HUES6 (cell line): ENCODE results near the gene GYPC.

Source experiments
- H3K27ac ChIP-seq: 2 replicates; pipeline ENCODE4 v1.7.0; 2013; ENCODE audit warnings: low read depth, mild to moderate bottlenecking, low read length, inconsistent platforms
- H3K27me3 ChIP-seq: 2 replicates; pipeline ENCODE4 v1.6.1; 2013; ENCODE audit warnings: low read length; ENCODE audit not compliant: control insufficient read depth, insufficient read depth
- H3K36me3 ChIP-seq: 2 replicates; pipeline ENCODE4 v1.6.1; 2013; ENCODE audit warnings: low read length; ENCODE audit not compliant: control insufficient read depth, insufficient read depth
- H3K4me1 ChIP-seq: 2 replicates; pipeline ENCODE4 v1.6.1; 2013; ENCODE audit warnings: low read length; ENCODE audit not compliant: control insufficient read depth, insufficient read depth
- H3K4me3 ChIP-seq: 2 replicates; pipeline ENCODE4 v1.5.1; 2013; ENCODE audit warnings: low read depth, low read length
- H3K9ac ChIP-seq: one replicate; pipeline ENCODE4 v1.6.1; 2013; ENCODE audit warnings: mild to moderate bottlenecking, low read length
- H3K9me3 ChIP-seq: 2 replicates; pipeline ENCODE4 v1.6.1; 2013; ENCODE audit warnings: low read depth, low read length; ENCODE audit not compliant: control insufficient read depth, insufficient read depth

GYPC gene

DNA sequence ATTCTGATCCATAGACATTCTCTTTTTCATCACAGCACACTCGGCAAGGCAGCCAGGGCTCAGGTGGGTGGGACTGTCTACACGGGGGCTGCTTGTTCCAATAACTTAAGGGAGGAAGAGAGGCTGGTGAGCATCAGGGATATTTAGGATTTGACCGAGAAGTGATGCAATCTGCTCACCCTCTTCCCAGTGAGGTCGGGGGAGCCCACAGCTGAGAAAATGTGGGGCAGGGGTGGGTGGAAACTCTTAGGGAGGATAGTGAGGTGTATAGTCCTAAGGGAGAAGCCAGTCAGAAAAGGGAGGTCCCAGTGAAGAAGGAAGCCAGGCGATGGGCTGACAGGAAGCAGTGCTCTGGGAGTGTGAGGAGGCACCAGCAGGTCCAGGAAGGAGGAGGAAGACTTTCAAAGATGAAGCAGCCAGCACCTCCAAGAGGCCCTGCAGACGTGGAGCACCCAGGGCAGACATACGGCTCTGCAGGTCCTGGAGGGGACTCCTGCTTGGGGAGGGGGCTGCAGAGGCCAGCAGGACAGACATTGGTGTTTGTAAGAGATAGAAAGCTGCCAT is 76.8 kb downstream of the GYPC start:
- Histone ChIP-seq H3K9ac (no peak overlapping the region), H3K27me3 (no peaks in the 10 kb centered on the region)

DNA sequence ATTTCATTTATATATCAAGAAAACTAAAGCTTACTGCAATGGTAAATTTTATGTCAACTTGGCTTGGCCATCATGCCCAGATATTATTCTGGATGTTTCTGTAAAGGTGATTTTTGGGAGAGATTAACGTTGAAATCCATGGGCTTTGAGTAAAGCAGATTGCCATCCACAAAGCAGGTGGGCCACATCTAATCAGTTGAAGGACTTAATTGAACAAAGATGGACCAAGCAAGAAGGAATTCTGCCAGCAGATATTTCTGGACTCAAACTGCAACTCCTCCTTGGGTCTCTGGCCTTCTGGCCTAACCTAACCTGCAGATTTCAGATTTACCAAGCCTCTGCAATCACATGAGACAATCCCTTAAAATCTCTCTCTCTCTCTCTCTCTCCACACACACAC is 77.8 kb downstream of the GYPC start:
- Histone ChIP-seq H3K9me3 (no peaks in the 10 kb centered on the region), H3K27ac (no peak overlapping the region), H3K9ac (no peak overlapping the region), H3K27me3 (no peaks in the 10 kb centered on the region), H3K4me3 (no peak overlapping the region), H3K36me3 (no peaks in the 10 kb centered on the region), H3K4me1 (no peaks in the 10 kb centered on the region)

More for the DNA sequence above, 76.8 kb downstream of the GYPC start:
- Histone ChIP-seq H3K27ac (no peak overlapping the region), H3K36me3 (no peaks in the 10 kb centered on the region), H3K4me3 (no peak overlapping the region), H3K9me3 (no peaks in the 10 kb centered on the region), H3K4me1 (no peaks in the 10 kb centered on the region)

DNA sequence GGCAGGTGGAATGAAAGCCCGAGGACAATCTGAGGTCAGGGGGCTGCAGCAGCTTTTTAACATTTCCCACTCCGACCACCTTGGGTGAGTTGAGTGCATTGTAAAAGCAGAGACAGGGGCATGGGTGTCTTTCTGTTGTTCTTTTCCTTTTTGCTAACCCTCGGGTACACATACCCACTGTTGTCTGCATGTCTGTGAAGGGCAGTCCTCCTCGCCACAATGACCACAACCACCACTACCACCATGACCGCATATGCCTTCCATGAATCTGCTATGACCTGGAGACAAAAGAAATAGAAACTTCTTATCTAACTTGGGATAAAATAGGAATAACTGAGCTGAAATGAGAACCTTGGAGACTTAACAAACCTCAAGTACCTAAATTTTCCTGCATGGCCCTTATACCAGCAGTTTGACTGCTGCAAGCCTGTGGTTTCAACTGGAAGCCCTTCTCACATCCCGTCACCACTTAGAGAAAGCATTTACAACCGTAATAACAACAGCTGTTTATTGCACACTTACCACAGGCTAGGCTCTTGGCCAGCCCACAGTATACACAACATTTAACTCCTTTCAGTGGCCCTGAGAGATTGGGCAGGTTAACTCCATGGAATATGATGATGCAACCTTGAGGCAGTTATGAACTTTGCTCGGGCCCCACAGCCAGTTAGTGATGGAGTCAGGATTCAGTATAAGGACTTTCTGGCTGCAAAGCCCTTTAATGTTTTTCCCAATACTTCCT is 80.3 kb downstream of the GYPC start:
- Histone ChIP-seq H3K9ac (no peak overlapping the region), H3K4me1 (no peaks in the 10 kb centered on the region), H3K36me3 (no peaks in the 10 kb centered on the region), H3K9me3 (no peaks in the 10 kb centered on the region), H3K27ac (no peak overlapping the region), H3K4me3 (no peak overlapping the region), H3K27me3 (no peaks in the 10 kb centered on the region)

DNA sequence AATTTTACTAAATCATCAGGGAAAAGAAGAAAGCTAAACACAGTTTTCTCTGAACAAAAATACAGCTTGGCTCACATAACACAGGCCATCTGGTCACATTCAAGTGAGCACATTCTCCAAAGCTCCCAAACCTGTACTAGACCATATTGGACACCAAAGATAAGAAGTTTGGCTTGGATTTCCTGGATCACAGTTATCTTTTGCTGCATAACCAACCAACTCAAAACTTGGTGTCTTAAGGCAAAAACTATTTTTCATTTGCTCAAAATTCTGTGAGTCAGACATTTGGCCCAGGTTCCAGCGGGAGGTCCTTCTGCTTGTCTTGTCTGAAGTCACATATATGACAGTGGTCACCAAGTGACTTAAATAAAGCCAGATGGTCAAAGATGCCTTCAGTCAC is 83.2 kb downstream of the GYPC start:
- Histone ChIP-seq H3K4me1 (no peaks in the 10 kb centered on the region), H3K9me3 (peaks cover 5% of the 10 kb centered on the region; the same call in 1 of the 2 replicates), H3K27me3 (no peaks in the 10 kb centered on the region), H3K36me3 (no peaks in the 10 kb centered on the region), H3K27ac (no peak overlapping the region), H3K4me3 (no peak overlapping the region), H3K9ac (no peak overlapping the region)

DNA sequence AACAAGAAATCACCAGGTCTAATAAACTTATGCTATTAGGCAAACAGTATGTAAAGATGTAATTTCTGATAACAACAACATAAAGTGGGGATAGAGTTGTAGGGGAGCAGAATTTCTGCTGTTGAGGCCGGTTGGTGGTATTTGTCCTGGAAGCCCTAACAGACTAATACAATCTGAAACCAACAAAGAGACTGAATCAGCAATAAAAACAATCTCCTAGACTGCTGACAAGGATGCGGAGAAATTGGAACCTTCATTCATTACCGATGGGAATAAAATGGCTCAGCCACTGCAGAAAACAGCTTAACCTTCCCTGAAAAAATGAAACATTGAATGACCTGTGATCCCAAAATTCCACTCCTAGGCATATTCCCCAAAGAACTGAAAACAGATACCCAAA is 88.7 kb downstream of the GYPC start:
- no peaks in the 10 kb centered on the region for H3K36me3 ChIP-seq
- no peaks in the 10 kb centered on the region for H3K27me3 ChIP-seq
- no peak overlapping the region for H3K27ac ChIP-seq
- peaks cover 5% of the 10 kb centered on the region; the same call in 1 of the 2 replicates for H3K9me3 ChIP-seq
- H3K9ac ChIP-seq, result no peak overlapping the region
- no peak overlapping the region for H3K4me3 ChIP-seq
- H3K4me1 ChIP-seq, result no peaks in the 10 kb centered on the region
